ENCODE results near the gene SLC36A1. TPM values are rescaled to one million over a fixed set of nuclear protein-coding genes. Genes with fewer than 3 reads are reported as not detected.

SLC36A1 gene
- total RNA-seq, 1 experiment from 2014 or later: 15.0 TPM

DNA sequence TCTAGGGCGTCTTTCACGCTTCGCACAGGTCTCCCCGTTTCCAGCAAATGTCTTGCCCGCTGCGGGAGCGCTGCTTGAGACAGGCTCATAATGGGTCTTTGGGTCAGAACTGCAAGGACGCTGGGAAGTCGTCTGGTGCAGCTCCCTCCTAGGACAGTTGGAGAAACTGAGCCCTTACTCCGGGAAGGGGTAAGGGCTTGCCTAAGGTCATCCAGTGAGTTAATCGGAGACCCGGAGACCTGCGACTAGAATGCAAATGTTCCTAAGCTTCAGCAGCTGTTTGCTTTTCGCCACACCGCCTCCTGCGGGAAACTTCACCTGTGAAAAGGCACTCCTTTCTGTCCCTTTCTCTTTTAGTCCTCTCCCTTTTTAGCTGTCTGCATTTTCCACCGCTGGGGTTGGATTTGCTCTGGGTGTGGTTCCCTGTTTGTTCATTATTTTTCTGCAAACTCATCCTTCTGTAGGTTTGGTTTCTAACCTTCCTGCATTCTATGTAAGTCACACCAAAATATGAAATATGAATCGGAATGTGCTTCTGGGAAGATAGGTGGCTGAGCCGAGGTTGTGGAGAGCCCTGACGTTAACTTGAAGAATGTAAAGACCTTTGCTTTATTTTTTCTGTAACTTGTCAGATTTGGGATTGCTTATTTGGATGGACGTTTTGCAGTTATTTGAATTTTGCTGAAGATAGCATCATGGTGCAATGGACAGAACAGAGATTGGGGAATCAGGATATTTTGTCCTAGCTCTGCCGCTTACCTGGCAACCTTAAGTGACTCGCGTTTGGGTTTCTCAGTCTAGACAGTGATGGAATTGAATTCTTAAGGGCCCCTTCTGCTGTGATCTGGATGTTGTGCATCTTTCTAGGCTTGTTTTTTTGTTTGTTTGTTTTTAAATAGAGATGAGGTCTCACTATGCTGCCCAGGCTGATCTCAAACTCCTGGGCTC is 909 bp downstream of the SLC36A1 start:
- no peak overlapping the region for H2BK12ac ChIP-seq (ENCODE audit: insufficient read length, low read depth, low read length)
- H3K4ac ChIP-seq (ENCODE audit: low read depth, low read length): no peak overlapping the region
- TF ChIP-seq, protein P1, sequence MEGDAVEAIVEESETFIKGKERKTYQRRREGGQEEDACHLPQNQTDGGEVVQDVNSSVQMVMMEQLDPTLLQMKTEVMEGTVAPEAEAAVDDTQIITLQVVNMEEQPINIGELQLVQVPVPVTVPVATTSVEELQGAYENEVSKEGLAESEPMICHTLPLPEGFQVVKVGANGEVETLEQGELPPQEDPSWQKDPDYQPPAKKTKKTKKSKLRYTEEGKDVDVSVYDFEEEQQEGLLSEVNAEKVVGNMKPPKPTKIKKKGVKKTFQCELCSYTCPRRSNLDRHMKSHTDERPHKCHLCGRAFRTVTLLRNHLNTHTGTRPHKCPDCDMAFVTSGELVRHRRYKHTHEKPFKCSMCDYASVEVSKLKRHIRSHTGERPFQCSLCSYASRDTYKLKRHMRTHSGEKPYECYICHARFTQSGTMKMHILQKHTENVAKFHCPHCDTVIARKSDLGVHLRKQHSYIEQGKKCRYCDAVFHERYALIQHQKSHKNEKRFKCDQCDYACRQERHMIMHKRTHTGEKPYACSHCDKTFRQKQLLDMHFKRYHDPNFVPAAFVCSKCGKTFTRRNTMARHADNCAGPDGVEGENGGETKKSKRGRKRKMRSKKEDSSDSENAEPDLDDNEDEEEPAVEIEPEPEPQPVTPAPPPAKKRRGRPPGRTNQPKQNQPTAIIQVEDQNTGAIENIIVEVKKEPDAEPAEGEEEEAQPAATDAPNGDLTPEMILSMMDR (conservative IDR thresholded peaks at IDR 0.05): peak; percentile 28; the same call in 1 of the 3 replicates
- no peaks in the 10 kb centered on the region; the same call in 1 of the 2 replicates for H3K27me3 Mint-ChIP-seq (ENCODE audit: low read depth)
- H3K18ac ChIP-seq (ENCODE audit: insufficient read length, low read depth, low read length): no peak overlapping the region
- no peak overlapping the region for H3K14ac ChIP-seq (ENCODE audit: insufficient read depth, low read length)
- H3K27me3 ChIP-seq (ENCODE audit: insufficient read depth, low read length): no peaks in the 10 kb centered on the region
- H3K4me2 ChIP-seq (ENCODE audit: insufficient read depth, insufficient read length, low read length): peak overlapping the region; percentile 85
- H3K9me3 ChIP-seq (ENCODE audit: control insufficient read depth, low read depth, low read length): no peaks in the 10 kb centered on the region
- no peaks in the 10 kb centered on the region for H3K79me2 ChIP-seq (ENCODE audit: insufficient read depth, low read length)
- no peak overlapping the region for H3T11ph ChIP-seq (ENCODE audit: low read length)
- H4K91ac ChIP-seq (ENCODE audit: insufficient read length, low read depth, low read length): no peak overlapping the region
- no peak overlapping the region for H4K8ac ChIP-seq (replicated peaks; ENCODE audit: insufficient read length, low read depth, low read length)
- H3K4me3 Mint-ChIP-seq: peak overlapping the region; percentile 84 to 91
- no peaks in the 10 kb centered on the region for H3K9me3 Mint-ChIP-seq
- H3K27ac ChIP-seq (ENCODE audit: insufficient read length, low read depth, low read length): no peak overlapping the region
- H2BK15ac ChIP-seq (ENCODE audit: low read depth, low read length): no peak overlapping the region
- no peak overlapping the region for H2BK20ac ChIP-seq (ENCODE audit: low read depth, low read length, poor library complexity, severe bottlenecking)
- H3K23ac ChIP-seq (ENCODE audit: insufficient read length, low read depth, low read length): no peak overlapping the region
- H3K56ac ChIP-seq (ENCODE audit: insufficient read length, low read depth, low read length): no peak overlapping the region
- no peaks in the 10 kb centered on the region; the same call in 1 of the 2 replicates for H3K4me1 ChIP-seq (ENCODE audit: insufficient read depth, low read length)
- no peak overlapping the region for H2BK5ac ChIP-seq (ENCODE audit: insufficient read length, low read length)
- H3K79me1 ChIP-seq (ENCODE audit: insufficient read depth, low read depth, low read length, poor library complexity, severe bottlenecking): peaks cover 3% of the 10 kb centered on the region
- H3K23me2 ChIP-seq (ENCODE audit: insufficient read length, low read depth, low read length, poor library complexity, severe bottlenecking): peaks cover 8% of the 10 kb centered on the region
- peaks cover 22 to 26% of the 10 kb centered on the region in 2 experiments for H3K4me1 Mint-ChIP-seq
- H2AFZ ChIP-seq (ENCODE audit: low read length): no peak overlapping the region
- peak overlapping the region; percentile 34 to 86 (median 78); a peak in 4 of 7 replicates for H3K27ac Mint-ChIP-seq
- no peak overlapping the region for H2AK5ac ChIP-seq (ENCODE audit: insufficient read length, low read length)
- no peaks in the 10 kb centered on the region for H3K36me3 Mint-ChIP-seq (ENCODE audit: insufficient read depth in 1 of 3, low read depth in 3 of 3)
- H2BK120ac ChIP-seq (ENCODE audit: low read depth, low read length, poor library complexity, severe bottlenecking): no peak overlapping the region
- no peak overlapping the region for H4K5ac ChIP-seq (ENCODE audit: insufficient read length, low read depth, low read length)
- H3K9ac ChIP-seq (ENCODE audit: extremely low read depth, insufficient read length, low read length): peak overlapping the region; percentile 50
- no peaks in the 10 kb centered on the region for H4K20me1 ChIP-seq (ENCODE audit: control insufficient read depth, insufficient read depth, insufficient read length)
- DNase-seq: peak; percentile 62
- no CpG with 5 or more reads among the region's 24 CpGs for WGBS (ENCODE audit: extremely low coverage, insufficient read length, low lambda C conversion rate)

Measured in H9 (cell line).